ENCODE measurements around the gene ETV5.

- TF ChIP-seq, protein P1, sequence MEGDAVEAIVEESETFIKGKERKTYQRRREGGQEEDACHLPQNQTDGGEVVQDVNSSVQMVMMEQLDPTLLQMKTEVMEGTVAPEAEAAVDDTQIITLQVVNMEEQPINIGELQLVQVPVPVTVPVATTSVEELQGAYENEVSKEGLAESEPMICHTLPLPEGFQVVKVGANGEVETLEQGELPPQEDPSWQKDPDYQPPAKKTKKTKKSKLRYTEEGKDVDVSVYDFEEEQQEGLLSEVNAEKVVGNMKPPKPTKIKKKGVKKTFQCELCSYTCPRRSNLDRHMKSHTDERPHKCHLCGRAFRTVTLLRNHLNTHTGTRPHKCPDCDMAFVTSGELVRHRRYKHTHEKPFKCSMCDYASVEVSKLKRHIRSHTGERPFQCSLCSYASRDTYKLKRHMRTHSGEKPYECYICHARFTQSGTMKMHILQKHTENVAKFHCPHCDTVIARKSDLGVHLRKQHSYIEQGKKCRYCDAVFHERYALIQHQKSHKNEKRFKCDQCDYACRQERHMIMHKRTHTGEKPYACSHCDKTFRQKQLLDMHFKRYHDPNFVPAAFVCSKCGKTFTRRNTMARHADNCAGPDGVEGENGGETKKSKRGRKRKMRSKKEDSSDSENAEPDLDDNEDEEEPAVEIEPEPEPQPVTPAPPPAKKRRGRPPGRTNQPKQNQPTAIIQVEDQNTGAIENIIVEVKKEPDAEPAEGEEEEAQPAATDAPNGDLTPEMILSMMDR (IDR thresholded peaks at IDR 0.05; ENCODE audit: poor library complexity, severe bottlenecking) = no peak
- TF ChIP-seq POLR2AphosphoS5 (IDR thresholded peaks at IDR 0.05) (no peak), SMC3 (conservative IDR thresholded peaks at IDR 0.05; ENCODE audit: poor library complexity) (no peak), EP300 (conservative IDR thresholded peaks at IDR 0.05; ENCODE audit: poor library complexity, severe bottlenecking) (no peak), EZH2 (IDR thresholded peaks at IDR 0.05; ENCODE audit: borderline replicate concordance, insufficient read depth, low read length, poor library complexity, severe bottlenecking) (no peak), MXI1 (conservative IDR thresholded peaks at IDR 0.05; ENCODE audit: poor library complexity, severe bottlenecking) (no peak), TAF1 (IDR thresholded peaks at IDR 0.05; ENCODE audit: low read depth) (no peak)
- TF ChIP-seq, protein P2, sequence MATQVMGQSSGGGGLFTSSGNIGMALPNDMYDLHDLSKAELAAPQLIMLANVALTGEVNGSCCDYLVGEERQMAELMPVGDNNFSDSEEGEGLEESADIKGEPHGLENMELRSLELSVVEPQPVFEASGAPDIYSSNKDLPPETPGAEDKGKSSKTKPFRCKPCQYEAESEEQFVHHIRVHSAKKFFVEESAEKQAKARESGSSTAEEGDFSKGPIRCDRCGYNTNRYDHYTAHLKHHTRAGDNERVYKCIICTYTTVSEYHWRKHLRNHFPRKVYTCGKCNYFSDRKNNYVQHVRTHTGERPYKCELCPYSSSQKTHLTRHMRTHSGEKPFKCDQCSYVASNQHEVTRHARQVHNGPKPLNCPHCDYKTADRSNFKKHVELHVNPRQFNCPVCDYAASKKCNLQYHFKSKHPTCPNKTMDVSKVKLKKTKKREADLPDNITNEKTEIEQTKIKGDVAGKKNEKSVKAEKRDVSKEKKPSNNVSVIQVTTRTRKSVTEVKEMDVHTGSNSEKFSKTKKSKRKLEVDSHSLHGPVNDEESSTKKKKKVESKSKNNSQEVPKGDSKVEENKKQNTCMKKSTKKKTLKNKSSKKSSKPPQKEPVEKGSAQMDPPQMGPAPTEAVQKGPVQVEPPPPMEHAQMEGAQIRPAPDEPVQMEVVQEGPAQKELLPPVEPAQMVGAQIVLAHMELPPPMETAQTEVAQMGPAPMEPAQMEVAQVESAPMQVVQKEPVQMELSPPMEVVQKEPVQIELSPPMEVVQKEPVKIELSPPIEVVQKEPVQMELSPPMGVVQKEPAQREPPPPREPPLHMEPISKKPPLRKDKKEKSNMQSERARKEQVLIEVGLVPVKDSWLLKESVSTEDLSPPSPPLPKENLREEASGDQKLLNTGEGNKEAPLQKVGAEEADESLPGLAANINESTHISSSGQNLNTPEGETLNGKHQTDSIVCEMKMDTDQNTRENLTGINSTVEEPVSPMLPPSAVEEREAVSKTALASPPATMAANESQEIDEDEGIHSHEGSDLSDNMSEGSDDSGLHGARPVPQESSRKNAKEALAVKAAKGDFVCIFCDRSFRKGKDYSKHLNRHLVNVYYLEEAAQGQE (IDR thresholded peaks at IDR 0.05; ENCODE audit: borderline replicate concordance) = no peak
These were observed 18.0 kb downstream of the ETV5 start for GRCh38 chr3:186090901-186091300.
